ENCODE results near the gene IGFBPL1. TPM values are rescaled to one million over a fixed set of nuclear protein-coding genes. Genes with fewer than 3 reads are reported as not detected.

IGFBPL1 gene
- total and polyA plus RNA-seq, 2 of the 8 experiments (the other 6 are each of a cell fraction or from before 2014, with no cell fraction given) = 31.3 to 33.8 TPM

- TF ChIP-seq CHD7 (IDR thresholded peaks at IDR 0.05; ENCODE audit: insufficient replicate concordance, low read length) (no peak), EZH2 (IDR thresholded peaks at IDR 0.05; ENCODE audit: low read depth, low read length, severe bottlenecking) (no peak), KDM4A (IDR thresholded peaks at IDR 0.05; ENCODE audit: low read depth, low read length, severe bottlenecking) (no peak), ZNF274 (IDR thresholded peaks at IDR 0.05; ENCODE audit: borderline replicate concordance, extremely low read depth, low read length) (no peak), YY1 (IDR thresholded peaks at IDR 0.05; ENCODE audit: low read depth, low read length) (no peak), SP1 (IDR thresholded peaks at IDR 0.05; ENCODE audit: low read depth, low read length) (no peak), JUN (IDR thresholded peaks at IDR 0.05; ENCODE audit: low read depth, low read length) (no peak), SP4 (IDR thresholded peaks at IDR 0.05; ENCODE audit: low read length) (no peak), TAF7 (optimal IDR thresholded peaks at IDR 0.05; ENCODE audit: borderline replicate concordance, low read depth, low read length) (no peak), RBBP5 (IDR thresholded peaks at IDR 0.05; ENCODE audit: borderline replicate concordance, low read depth, low read length) (no peak), SAP30 (IDR thresholded peaks at IDR 0.05; ENCODE audit: insufficient read depth, insufficient replicate concordance, low read length) (no peak), CHD2 (IDR thresholded peaks at IDR 0.05; ENCODE audit: low read length) (no peak)
These were observed 55.5 kb downstream of the IGFBPL1 start (continued) for GRCh38 chr9:38368731-38369130.

All from H1 (cell line).